GM18499 (cell line): Measurements from ENCODE around the gene RNF182.
"Not testable (repeated sequence)": the region's sequence is repeated elsewhere in the genome, so short reads cannot be mapped to it uniquely, and the experiment has no call there.

Source experiments
- ATAC-seq: cut with Tn5 transposase; IDR thresholded peaks from one replicate; pipeline ENCODE4 v1.9.1; 2021; ENCODE audit warnings: moderate number of reproducible peaks; ENCODE audit not compliant: insufficient read depth, unreplicated experiment

Gene RNF182

GRCh38 chr6:13924949-13925881 lies at the start of gene RNF182:
Gene RNF182 (plus strand): TSS chr6:13924952. CDS start chr6:13977120, 52,168 bp downstream.
- ATAC-seq = no peak

DNA sequence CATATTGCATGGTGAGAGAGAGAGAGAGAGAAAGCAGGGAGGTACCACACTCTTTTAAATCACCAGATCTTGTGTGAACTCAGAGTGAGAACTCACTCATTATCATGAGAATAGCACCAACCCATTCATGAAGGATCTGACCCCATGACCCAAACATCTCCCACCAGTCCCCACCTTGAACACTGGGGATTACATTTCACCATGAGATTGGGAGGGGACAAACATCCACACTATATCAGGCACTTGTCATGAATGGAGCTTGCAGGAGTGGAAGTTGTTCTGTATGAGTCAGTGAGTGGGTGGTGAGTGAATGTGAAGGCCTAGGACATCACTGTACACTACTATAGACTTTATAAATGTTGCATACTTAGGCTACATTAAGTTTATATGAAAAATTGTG lies 47.7 kb upstream of the RNF182 start:
- no peak for ATAC-seq

- not testable (repeated sequence) for ATAC-seq
These were observed 44.6 kb upstream of the RNF182 start for GRCh38 chr6:13880061-13880663.

DNA sequence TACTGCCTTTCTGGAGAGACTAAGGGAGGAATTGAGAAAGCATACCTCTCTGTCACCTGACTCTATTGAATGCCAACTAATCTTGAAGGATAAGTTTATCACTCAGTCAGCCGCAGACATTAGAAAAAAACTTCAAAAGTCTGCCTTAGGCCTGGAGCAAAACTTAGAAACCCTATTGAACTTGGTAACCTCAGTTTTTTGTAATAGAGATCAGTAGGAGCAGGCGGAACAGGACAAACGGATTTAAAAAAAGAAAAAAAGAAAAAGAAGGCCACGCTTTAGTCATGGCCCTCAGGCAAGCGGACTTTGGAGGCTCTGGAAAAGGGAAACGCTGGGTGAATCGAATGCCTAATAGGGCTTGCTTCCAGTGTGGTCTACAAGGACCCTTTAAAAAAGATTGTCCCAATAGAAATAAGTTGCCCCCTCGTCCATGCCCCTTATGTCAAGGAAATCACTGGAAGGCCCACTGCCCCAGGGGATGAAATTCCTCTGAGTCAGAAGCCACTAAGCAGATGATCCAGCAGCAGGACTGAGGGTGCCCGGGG lies 43.1 kb upstream of the RNF182 start:
- no peak for ATAC-seq

DNA sequence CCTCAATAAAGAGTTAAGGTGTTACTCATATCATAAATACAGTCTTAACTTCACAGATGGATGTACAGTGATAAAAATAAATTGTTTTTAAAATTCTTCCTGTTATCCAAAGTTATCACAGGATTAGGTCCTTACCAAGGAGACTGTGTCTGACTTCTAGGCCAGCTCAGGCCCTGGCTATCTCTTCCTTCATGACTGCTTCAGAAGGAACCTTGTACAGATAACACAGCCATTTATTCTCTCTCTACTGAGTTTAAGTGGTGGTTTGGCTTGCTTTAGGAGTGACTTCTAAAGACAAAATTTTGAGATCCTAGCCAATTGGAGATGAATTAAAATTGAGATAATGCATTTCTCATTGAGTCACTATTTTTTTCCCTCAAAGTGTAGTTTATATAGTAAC lies 40.8 kb upstream of the RNF182 start:
- no peak for ATAC-seq

GRCh38 chr6:13884397-13884796 lies 40.4 kb upstream of the RNF182 start:
- ATAC-seq = no peak

DNA sequence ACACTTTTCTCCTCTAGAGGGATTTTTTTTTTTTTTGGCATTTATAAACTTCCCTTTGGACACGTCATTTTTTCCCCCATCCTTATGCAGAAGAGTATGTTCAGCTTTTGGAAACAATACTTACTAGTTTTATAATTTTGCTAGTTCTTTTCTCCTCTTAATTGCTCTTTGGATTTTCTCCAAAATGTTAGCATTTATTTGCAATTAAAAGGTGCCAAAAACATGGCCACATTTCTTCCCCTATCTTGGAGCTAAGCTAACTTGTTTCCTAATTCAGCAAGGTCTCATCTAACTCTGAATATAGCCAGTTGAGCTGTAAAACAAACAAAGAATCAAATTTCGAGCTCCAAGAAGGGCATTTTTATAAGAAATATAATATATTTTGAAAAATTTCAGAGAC lies 39.2 kb upstream of the RNF182 start:
- ATAC-seq = no peak

DNA sequence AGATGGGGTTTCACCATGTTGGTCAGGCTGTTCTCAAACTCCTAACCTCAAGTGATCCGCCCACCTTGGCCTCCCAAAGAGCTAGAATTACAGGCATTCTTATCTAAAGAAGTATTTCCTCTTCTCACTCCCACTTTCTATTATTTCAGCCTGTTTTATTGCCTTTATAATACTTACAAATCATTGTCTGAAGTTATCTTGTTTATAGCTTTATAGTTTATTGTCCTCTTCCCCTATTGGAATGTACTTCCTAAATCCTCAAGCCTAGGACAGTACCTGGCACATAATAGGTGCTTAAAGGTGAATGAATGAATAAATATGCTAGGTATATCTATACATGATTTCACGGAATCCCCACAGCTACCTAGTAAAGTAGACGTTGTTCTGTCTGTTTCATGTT lies 37.8 kb upstream of the RNF182 start:
- no peak for ATAC-seq

DNA sequence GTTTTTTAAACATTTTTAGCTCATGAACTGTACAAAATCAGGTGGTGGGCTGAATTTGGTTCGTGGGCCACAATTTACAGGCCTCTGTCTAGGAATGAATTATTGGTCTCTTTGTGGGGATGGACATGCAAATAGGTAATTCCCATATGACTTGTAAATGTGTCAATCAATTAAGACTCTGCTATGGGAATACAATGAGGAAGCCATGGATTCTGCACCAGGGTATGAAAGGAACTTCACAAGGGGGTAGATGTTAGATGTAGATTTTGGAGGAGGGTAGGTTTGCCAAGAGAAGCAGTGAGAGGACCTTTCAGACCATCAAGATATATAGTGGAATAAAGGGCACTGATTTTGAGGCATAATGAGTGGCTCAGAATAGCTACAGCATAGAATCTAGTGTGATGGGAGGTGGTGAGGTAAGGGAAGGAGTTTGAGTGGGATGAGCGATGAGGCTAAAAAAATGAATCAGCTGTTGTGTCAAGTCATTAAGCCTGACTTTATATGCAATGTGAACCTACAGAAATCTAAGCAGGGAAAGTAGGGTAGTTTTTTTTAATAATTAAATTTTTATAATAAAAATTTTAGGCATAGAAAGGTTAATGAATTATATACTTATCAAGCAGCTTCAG lies 32.6 kb upstream of the RNF182 start:
- ATAC-seq = no peak

GRCh38 chr6:13902922-13903321 lies 21.8 kb upstream of the RNF182 start:
- no peak for ATAC-seq

- ATAC-seq = no peak
These were observed 21.4 kb upstream of the RNF182 start for GRCh38 chr6:13903364-13903763.

DNA sequence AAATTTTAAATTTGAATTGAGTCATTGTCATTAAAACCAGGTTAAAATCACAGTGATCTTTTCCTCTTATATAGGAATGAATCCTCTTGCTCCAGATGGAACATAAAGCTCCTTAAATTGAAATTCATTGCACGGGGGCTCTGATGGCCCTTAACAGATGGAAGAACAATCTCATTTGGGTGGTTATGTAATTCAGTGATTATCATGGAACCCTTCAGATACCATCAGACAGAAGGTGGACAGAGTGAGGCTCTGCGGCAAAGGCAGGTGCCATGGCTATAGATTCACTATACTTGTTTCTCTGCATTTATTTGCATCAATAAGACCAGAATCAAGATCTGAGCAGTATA lies 17.8 kb upstream of the RNF182 start:
- no peak for ATAC-seq

DNA sequence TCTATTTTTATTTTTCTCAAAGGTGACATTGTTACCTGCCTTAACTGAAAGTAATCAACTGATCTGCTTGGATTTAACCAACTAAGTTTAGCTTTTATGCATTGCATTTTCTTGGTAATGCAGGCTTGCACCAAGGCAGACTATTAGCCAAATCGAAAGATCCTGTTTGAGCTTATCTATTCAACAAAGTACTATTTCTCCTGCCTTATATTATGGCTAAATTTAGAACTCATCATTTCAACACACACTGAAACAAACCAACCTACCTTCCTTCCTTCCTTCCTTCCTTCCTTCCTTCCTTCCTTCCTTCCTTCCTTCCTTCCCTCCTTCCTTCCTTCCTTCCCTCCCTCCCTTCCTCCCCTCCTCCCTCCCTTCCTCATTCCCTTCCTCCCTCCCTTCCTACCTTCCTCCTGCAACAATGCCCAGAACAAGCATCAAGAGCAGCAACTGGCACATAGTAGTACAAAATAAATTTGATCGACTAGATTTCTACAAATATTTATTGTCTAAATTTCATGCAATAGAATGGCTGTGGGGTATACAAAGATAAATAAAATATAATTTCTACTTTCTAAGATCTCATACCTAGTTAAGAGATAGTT lies 17.0 kb upstream of the RNF182 start:
- ATAC-seq = no peak

DNA sequence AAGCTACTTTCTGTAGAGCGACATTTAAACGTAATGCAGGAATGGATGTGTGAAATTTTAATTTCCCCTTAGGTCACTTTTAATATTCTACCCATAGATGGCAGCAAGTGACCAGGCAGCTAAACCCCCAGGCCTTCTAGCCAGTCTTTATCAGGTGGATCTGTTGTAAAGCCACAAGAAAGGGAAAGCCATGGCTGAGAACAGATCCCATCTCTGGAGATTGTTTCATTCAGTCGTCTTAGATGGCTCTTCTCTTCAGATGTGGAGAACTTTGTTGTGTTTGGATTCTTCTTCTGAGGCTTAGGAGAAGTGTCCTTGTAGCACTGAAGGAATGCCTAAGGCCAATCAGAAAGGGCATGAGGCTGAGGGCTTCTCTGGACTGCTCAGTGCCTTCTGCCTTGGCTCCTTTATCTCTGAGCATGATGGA lies 15.8 kb upstream of the RNF182 start:
- no peak for ATAC-seq

DNA sequence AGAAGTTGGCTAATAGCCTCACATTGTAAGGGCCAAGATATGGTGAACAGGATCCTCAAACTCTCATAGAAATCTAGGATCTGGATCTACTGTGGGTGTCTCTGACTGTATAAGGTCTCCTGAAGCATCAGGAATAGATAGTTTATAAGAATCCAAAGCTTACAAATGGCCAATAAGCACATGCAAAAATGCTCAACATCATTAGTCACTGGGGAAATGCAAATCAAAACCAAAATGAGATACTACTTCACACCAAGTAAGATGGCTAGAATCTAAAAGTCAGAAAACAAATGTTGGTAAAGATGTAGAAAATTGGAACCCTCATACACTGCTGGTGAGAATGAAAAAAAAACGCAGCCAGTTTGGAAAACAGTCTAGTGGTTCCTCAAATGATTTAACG lies 14.3 kb upstream of the RNF182 start:
- no peak for ATAC-seq

DNA sequence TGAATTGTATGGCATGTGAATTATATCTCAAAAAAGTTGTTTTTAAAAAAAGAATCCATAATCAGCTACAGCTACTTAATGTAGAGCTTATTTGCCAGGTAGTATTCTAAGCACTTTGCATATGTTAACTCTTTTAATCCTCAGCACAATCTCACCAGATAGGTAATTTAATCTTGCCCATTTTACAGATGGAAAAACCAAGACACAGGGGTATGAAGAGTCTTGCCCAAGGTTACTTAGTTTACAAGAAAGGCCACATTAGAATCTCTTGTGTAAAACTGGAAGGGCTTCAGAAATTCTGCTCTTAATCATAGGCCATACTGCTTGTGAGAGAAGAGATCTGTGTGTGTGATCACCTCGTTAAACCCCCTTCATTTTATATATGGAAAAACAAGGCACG lies 13.4 kb upstream of the RNF182 start:
- no peak for ATAC-seq

- ATAC-seq = no peak
These were observed 11.3 kb upstream of the RNF182 start for GRCh38 chr6:13913226-13914001.

GRCh38 chr6:13914351-13914750 lies 10.4 kb upstream of the RNF182 start:
- ATAC-seq = no peak

DNA sequence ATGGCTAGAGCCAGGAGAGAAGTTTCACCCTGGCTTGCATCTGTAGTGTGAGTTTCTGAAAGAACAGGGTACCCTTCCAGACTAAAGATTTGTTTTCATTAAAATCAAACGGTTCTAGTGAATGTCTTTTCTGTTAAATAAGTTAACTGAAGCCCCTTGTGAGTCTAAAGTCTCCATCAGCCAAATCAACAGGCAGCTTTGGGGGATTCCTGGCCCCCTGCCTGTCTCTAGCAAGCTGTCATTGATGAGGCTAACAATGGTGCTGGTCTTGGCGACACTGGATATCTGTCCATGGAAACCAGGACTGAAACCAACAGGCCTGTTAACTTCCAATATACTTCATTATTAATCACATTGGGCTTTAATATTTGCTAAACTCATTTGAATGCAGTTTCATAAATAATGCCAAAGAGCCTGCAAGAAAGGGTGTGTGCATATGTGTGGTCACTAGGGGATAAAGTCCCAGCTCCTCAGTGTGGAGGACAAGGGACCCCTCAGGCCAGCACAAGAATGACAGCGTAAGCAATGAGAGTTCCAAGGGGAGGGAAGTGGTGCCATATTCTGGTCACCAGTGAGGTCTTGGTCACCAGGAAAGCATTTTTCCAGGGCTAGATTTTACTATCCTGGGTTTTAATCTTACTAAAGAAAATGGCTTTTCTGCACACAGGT lies 9.1 kb upstream of the RNF182 start:
- no peak for ATAC-seq
